K562 (cell line): ENCODE measurements around the gene ACKR1. TPM values are rescaled to one million over a fixed set of nuclear protein-coding genes. Genes with fewer than 3 reads are reported as not detected.

Experiments
- CREM ChIP-seq: IDR thresholded peaks from 2 replicates; pipeline ENCODE4 v1.6.1; 2014; ENCODE audit warnings: antibody characterized with exemption, low read depth
- FOXJ2 ChIP-seq: fragments of 200-800 bp; sonication (Bioruptor generic); IDR thresholded peaks from 2 replicates; pipeline ENCODE4 v1.6.1; 2016; ENCODE audit warnings: missing genetic modification characterization, missing compliant biosample characterization
- GABPB1 ChIP-seq: sonication (generic); formaldehyde crosslinking; IDR thresholded peaks from 2 replicates; pipeline ENCODE4 v1.8.0; 2022; ENCODE audit warnings: mild to moderate bottlenecking, missing genetic modification reagents
- NR2C1 ChIP-seq, 2 experiments: fragments of 450-650 bp; IDR thresholded peaks; 2 replicates each; pipeline ENCODE4 v1.6.1; 2017; ENCODE audit warnings: mild to moderate bottlenecking in 2 of 2, antibody characterized with exemption in 1 of 2, inconsistent platforms in 1 of 2, missing compliant biosample characterization in 1 of 2, missing genetic modification characterization in 1 of 2
- SMAD4 ChIP-seq: fragments of 250-450 bp; sonication (Bioruptor Pico); conservative IDR thresholded peaks from 2 replicates; pipeline ENCODE4 v1.8.0; 2021; ENCODE audit warnings: inconsistent platforms, mild to moderate bottlenecking, moderate library complexity
- SMARCB1 ChIP-seq: IDR thresholded peaks from 2 replicates; pipeline ENCODE4 v1.6.1; 2011; ENCODE audit warnings: improper control_type of control experiment, low read depth; ENCODE audit not compliant: insufficient read length
- TARDBP ChIP-seq: fragments of 450-650 bp; IDR thresholded peaks from 2 replicates; pipeline ENCODE4 v1.6.1; 2016
- TBP ChIP-seq: optimal IDR thresholded peaks from 2 replicates; pipeline ENCODE3; 2011; ENCODE audit warnings: low read depth, low read length, improper control_type of control experiment
- TEAD1 ChIP-seq, 2 experiments: fragments of 450-650 bp in 1 of 2; sonication (generic) in 1 of 2; formaldehyde crosslinking; IDR thresholded peaks; 2 replicates each; pipeline versions ENCODE4 v1.4.0 to v1.8.0; 2020 to 2022; ENCODE audit warnings: mild to moderate bottlenecking in 2 of 2, missing genetic modification reagents in 1 of 2
- ZNF140 ChIP-seq: fragments of 250-450 bp; sonication (Bioruptor Pico); IDR thresholded peaks from 2 replicates; pipeline ENCODE4 v1.8.0; 2021; ENCODE audit warnings: moderate library complexity, mild to moderate bottlenecking, inconsistent platforms
- ZNF197 ChIP-seq: fragments of 200-800 bp; sonication (Bioruptor generic); IDR thresholded peaks from 2 replicates; pipeline ENCODE4 v1.6.1; 2016; ENCODE audit warnings: low read depth, missing genetic modification characterization, missing compliant biosample characterization
- polyA plus RNA-seq, 8 experiments: library from polyadenylated mRNA; depleted of rRNA in 4 of 8; stranded (reverse) in 5 of 8; unstranded in 3 of 8; fragments of >200 nt; fragmentation: Nextera tagmentation in 2 of 8; fragmentation: Illumina TruSeq in 1 of 8; extraction: Ambion mirVana in 2 of 8; extraction: Trizol in 1 of 8; gene quantifications; 2 replicates each; pipeline versions ENCODE4 v1.2.1 to v1.2.3, GENCODE V29; 2011 to 2014; ENCODE audit warnings: inconsistent platforms in 1 of 8, missing spikeins in 1 of 8
- total RNA-seq, 7 experiments: library from RNA; depleted of rRNA in 6 of 7; stranded (reverse); fragments of >200 nt in 6 of 7; fragmentation: Illumina TruSeq in 2 of 7; extraction: Trizol in 2 of 7; gene quantifications; 2 replicates each; pipeline versions ENCODE4 v1.2.1 to v1.2.3, GENCODE V29; 2011 to 2021; ENCODE audit warnings: low replicate concordance in 1 of 7
- TF ChIP-seq, protein P1 (sequence below): fragments of 450-650 bp; IDR thresholded peaks from one replicate; pipeline ENCODE4 v1.6.1; 2018; ENCODE audit warnings: mild to moderate bottlenecking, moderate library complexity; ENCODE audit not compliant: partially characterized antibody
- TF ChIP-seq, protein P2 (sequence below): fragments of 250-450 bp; sonication (Bioruptor Pico); IDR thresholded peaks from 2 replicates; pipeline ENCODE4 v1.4.0; 2020; ENCODE audit warnings: mild to moderate bottlenecking
- TF ChIP-seq, protein P3 (sequence below): sonication (generic); formaldehyde crosslinking; IDR thresholded peaks from 2 replicates; pipeline ENCODE4 v1.8.1; 2023; ENCODE audit warnings: mild to moderate bottlenecking, missing genetic modification reagents
- TF ChIP-seq, protein P4 (sequence below): sonication (generic); formaldehyde crosslinking; IDR thresholded peaks from 2 replicates; pipeline ENCODE4 v1.8.0; 2023; ENCODE audit warnings: mild to moderate bottlenecking, missing genetic modification reagents
- TF ChIP-seq, protein P5 (sequence below): fragments of 250-450 bp; sonication (Bioruptor Pico); IDR thresholded peaks from 2 replicates; pipeline ENCODE4 v1.9.0; 2021; ENCODE audit warnings: mild to moderate bottlenecking, inconsistent platforms
- TF ChIP-seq, protein P6 (sequence below): sonication (generic); formaldehyde crosslinking; IDR thresholded peaks from 2 replicates; pipeline ENCODE4 v1.8.0; 2022; ENCODE audit warnings: mild to moderate bottlenecking, low read depth, missing genetic modification reagents

Gene ACKR1
- total and polyA plus RNA-seq, 9 of the 15 experiments (the other 6 are each of a cell fraction or from before 2014, with no cell fraction given): 0.07 to 0.64 (median 0.18) TPM

DNA sequence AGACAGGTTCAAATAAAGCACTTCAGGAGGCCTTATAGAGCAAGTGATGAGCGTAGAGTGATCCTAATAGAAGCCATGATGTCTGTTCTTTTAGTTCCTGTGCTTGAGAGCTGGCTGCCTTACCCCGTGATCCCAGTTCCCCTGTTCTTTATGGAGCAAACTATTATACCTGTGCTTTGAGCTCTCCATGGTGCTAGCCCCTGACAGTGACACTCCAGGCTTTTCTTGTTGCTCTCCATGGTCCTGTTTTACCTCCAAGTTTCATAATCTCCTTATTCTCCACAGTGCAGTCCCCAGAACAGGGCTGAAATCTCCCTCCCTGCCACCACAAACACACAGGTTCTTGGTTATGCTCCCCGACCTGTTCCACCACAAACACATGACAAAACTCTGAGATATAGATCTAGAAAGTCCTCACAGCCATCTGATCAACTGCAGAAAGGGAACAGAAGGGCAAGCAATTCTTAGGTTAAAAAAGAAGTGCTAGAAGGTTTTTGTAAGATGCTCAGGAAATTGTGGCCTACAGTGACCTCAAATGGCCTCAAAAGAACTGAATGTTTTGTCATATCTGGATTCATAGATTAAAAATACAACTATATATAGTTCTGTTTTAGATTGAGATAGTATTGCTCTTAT, 27.3 kb upstream of the ACKR1 start (continued):
- TF ChIP-seq, protein P1, sequence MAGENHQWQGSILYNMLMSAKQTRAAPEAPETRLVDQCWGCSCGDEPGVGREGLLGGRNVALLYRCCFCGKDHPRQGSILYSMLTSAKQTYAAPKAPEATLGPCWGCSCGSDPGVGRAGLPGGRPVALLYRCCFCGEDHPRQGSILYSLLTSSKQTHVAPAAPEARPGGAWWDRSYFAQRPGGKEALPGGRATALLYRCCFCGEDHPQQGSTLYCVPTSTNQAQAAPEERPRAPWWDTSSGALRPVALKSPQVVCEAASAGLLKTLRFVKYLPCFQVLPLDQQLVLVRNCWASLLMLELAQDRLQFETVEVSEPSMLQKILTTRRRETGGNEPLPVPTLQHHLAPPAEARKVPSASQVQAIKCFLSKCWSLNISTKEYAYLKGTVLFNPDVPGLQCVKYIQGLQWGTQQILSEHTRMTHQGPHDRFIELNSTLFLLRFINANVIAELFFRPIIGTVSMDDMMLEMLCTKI: no peak
- TF ChIP-seq, protein P2, sequence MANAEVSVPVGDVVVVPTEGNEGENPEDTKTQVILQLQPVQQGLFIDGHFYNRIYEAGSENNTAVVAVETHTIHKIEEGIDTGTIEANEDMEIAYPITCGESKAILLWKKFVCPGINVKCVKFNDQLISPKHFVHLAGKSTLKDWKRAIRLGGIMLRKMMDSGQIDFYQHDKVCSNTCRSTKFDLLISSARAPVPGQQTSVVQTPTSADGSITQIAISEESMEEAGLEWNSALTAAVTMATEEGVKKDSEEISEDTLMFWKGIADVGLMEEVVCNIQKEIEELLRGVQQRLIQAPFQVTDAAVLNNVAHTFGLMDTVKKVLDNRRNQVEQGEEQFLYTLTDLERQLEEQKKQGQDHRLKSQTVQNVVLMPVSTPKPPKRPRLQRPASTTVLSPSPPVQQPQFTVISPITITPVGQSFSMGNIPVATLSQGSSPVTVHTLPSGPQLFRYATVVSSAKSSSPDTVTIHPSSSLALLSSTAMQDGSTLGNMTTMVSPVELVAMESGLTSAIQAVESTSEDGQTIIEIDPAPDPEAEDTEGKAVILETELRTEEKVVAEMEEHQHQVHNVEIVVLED: 0 out of 2 replicates have a peak, but pooled peaks have one; percentile 31
- TF ChIP-seq CREM (peak; percentile 76), NR2C1 (IDR thresholded peaks at IDR 0.05) (no peak), NR2C1 (tag; IDR thresholded peaks at IDR 0.05) (peak; percentile 37; the same call in 1 of the 2 replicates), FOXJ2 (tag) (peak; percentile 82), TBP (peak; percentile 35), ZNF197 (CRISPR knock-in tag) (peak; percentile 98), TARDBP (no peak), TEAD1 (CRISPR knock-in tag; IDR thresholded peaks at IDR 0.05) (peak; percentile 59 to 79; a peak in 3 of 4 replicates), ZNF140 (0 out of 2 replicates have a peak, but pooled peaks have one; percentile 23), SMARCB1 (peak; percentile 42), GABPB1 (peak; percentile 55; the same call in 1 of the 2 replicates), SMAD4 (CRISPR knock-in tag) (peak; percentile 74)
- TF ChIP-seq, protein P3, sequence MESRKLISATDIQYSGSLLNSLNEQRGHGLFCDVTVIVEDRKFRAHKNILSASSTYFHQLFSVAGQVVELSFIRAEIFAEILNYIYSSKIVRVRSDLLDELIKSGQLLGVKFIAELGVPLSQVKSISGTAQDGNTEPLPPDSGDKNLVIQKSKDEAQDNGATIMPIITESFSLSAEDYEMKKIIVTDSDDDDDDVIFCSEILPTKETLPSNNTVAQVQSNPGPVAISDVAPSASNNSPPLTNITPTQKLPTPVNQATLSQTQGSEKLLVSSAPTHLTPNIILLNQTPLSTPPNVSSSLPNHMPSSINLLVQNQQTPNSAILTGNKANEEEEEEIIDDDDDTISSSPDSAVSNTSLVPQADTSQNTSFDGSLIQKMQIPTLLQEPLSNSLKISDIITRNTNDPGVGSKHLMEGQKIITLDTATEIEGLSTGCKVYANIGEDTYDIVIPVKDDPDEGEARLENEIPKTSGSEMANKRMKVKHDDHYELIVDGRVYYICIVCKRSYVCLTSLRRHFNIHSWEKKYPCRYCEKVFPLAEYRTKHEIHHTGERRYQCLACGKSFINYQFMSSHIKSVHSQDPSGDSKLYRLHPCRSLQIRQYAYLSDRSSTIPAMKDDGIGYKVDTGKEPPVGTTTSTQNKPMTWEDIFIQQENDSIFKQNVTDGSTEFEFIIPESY (CRISPR knock-in tag): 0 out of 2 replicates have a peak, but pooled peaks have one; percentile 48
- TF ChIP-seq, protein P4, sequence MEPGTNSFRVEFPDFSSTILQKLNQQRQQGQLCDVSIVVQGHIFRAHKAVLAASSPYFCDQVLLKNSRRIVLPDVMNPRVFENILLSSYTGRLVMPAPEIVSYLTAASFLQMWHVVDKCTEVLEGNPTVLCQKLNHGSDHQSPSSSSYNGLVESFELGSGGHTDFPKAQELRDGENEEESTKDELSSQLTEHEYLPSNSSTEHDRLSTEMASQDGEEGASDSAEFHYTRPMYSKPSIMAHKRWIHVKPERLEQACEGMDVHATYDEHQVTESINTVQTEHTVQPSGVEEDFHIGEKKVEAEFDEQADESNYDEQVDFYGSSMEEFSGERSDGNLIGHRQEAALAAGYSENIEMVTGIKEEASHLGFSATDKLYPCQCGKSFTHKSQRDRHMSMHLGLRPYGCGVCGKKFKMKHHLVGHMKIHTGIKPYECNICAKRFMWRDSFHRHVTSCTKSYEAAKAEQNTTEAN (CRISPR knock-in tag): peak; percentile 40; the same call in 1 of the 2 replicates
- TF ChIP-seq, protein P5, sequence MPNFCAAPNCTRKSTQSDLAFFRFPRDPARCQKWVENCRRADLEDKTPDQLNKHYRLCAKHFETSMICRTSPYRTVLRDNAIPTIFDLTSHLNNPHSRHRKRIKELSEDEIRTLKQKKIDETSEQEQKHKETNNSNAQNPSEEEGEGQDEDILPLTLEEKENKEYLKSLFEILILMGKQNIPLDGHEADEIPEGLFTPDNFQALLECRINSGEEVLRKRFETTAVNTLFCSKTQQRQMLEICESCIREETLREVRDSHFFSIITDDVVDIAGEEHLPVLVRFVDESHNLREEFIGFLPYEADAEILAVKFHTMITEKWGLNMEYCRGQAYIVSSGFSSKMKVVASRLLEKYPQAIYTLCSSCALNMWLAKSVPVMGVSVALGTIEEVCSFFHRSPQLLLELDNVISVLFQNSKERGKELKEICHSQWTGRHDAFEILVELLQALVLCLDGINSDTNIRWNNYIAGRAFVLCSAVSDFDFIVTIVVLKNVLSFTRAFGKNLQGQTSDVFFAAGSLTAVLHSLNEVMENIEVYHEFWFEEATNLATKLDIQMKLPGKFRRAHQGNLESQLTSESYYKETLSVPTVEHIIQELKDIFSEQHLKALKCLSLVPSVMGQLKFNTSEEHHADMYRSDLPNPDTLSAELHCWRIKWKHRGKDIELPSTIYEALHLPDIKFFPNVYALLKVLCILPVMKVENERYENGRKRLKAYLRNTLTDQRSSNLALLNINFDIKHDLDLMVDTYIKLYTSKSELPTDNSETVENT (CRISPR knock-in tag): no peak
- TF ChIP-seq, protein P6, sequence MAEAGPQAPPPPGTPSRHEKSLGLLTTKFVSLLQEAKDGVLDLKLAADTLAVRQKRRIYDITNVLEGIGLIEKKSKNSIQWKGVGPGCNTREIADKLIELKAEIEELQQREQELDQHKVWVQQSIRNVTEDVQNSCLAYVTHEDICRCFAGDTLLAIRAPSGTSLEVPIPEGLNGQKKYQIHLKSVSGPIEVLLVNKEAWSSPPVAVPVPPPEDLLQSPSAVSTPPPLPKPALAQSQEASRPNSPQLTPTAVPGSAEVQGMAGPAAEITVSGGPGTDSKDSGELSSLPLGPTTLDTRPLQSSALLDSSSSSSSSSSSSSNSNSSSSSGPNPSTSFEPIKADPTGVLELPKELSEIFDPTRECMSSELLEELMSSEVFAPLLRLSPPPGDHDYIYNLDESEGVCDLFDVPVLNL (CRISPR knock-in tag): peak; percentile 79; the same call in 1 of the 2 replicates
